Coronary artery (tissue), 2 donors: ENCODE measurements around the gene BIRC5.
"Not testable (repeated sequence)": the region's sequence is repeated elsewhere in the genome, so short reads cannot be mapped to it uniquely, and the experiment has no call there.

Experiments used
- DNase-seq: peaks from one replicate; pipeline ENCODE4 v3.0.0-alpha.2; 2017; ENCODE audit warnings: low spot score
- H3K27ac ChIP-seq, 2 donors: fragments of 200-600 bp; sonication (generic); one replicate each; pipeline ENCODE4 v1.5.1; 2016 to 2019
- H3K4me3 ChIP-seq: fragments of 200-600 bp; sonication (generic); 2 replicates; pipeline ENCODE4 v1.5.1; 2016; ENCODE audit warnings: mild to moderate bottlenecking, moderate library complexity
- CTCF ChIP-seq: fragments of 200-600 bp; sonication (generic); IDR thresholded peaks from one replicate; pipeline ENCODE4 v1.5.1; 2019; ENCODE audit warnings: antibody characterized with exemption

BIRC5 gene

GRCh38 chr17:78170692-78171590, 43.1 kb upstream of the BIRC5 start:
- DNase-seq: no peak
- Histone ChIP-seq H3K4me3 (no peak overlapping the region), H3K27ac (peak overlapping the region; percentile 87)
- no peak for TF ChIP-seq CTCF

- peak overlapping the region; percentile 32 for H3K4me3 ChIP-seq
- H3K27ac ChIP-seq: peak overlapping the region; percentile 87
- DNase-seq: not testable (repeated sequence)
Measured at GRCh38 chr17:78171591-78172248, 42.3 kb upstream of the BIRC5 start.

- DNase-seq: no peak
- peak overlapping the region; percentile 87 for H3K27ac ChIP-seq
- no peak for TF ChIP-seq CTCF
- H3K4me3 ChIP-seq: peak overlapping the region; percentile 32
Measured at GRCh38 chr17:78172249-78173051, 41.6 kb upstream of the BIRC5 start.

- no peak for DNase-seq
- Histone ChIP-seq H3K4me3 (no peak overlapping the region), H3K27ac (peak overlapping the region; percentile 87)
- no peak for TF ChIP-seq CTCF
Measured at GRCh38 chr17:78173097-78173715, 40.8 kb upstream of the BIRC5 start.

- peak; percentile 92 for DNase-seq
- H3K27ac ChIP-seq: peak overlapping the region; percentile 87
- peak; percentile 67 for TF ChIP-seq CTCF
- peak overlapping the region; percentile 2 for H3K4me3 ChIP-seq
Measured at GRCh38 chr17:78174346-78174869, 39.6 kb upstream of the BIRC5 start.

- DNase-seq: no peak
- TF ChIP-seq CTCF: no peak
- H3K4me3 ChIP-seq: peak overlapping the region; percentile 2
- H3K27ac ChIP-seq: peak overlapping the region; percentile 87
Measured at GRCh38 chr17:78174870-78175642, 39.0 kb upstream of the BIRC5 start.
